Heart left ventricle (tissue), 16 donors: ENCODE results near the gene TXN2. TPM values are rescaled to one million over a fixed set of nuclear protein-coding genes. Genes with fewer than 3 reads are reported as not detected.

ENCODE experiments used
- ATAC-seq, 4 donors: fragments of 200-7000 bp; cut with Tn5 transposase; one replicate each; pipeline ENCODE4 v1.9.1; 2020 to 2022; ENCODE audit warnings: moderate library complexity in 4 of 4, mild to moderate bottlenecking in 3 of 4, moderate number of reproducible peaks in 1 of 4
- DNase-seq, 5 donors: peaks; one replicate each; pipeline ENCODE4 v3.0.0-alpha.2; 2020
- H3K27ac ChIP-seq, 12 donors: fragments of 200-600 bp; sonication (generic) in 4 of 12; one replicate each; pipeline versions ENCODE4 v1.5.0 to v1.8.0; 2016 to 2022; ENCODE audit warnings: mild to moderate bottlenecking in 2 of 12
- H3K27me3 ChIP-seq, 9 donors: fragments of 200-600 bp; sonication (generic) in 2 of 9; one replicate each; pipeline versions ENCODE4 v1.5.1 to v1.8.0; 2016 to 2022; ENCODE audit warnings: mild to moderate bottlenecking in 3 of 9
- H3K36me3 ChIP-seq, 9 donors: fragments of 200-600 bp; sonication (generic) in 2 of 9; one replicate each; pipeline versions ENCODE4 v1.5.0 to v1.8.0; 2018 to 2022; ENCODE audit warnings: mild to moderate bottlenecking in 2 of 9
- H3K4me1 ChIP-seq, 12 donors: fragments of 200-600 bp; sonication (generic) in 4 of 12; one replicate each; pipeline versions ENCODE4 v1.5.0 to v1.8.0; 2016 to 2022; ENCODE audit warnings: mild to moderate bottlenecking in 3 of 12
- H3K4me3 ChIP-seq, 12 donors: fragments of 200-600 bp; sonication (generic) in 4 of 12; one replicate each; pipeline versions ENCODE4 v1.5.0 to v1.8.0; 2017 to 2022; ENCODE audit warnings: mild to moderate bottlenecking in 9 of 12, moderate library complexity in 4 of 12
- H3K9me3 ChIP-seq, 12 donors: fragments of 200-600 bp; sonication (generic) in 4 of 12; one replicate each; pipeline versions ENCODE4 v1.5.0 to v1.8.0; 2016 to 2022; ENCODE audit warnings: mild to moderate bottlenecking in 1 of 12
- POLR2A ChIP-seq, 2 donors: fragments of 450-650 bp; IDR thresholded peaks; one replicate each; pipeline ENCODE4 v1.6.1; 2017; ENCODE audit warnings: antibody characterized with exemption in 2 of 2, mild to moderate bottlenecking in 2 of 2, moderate library complexity in 2 of 2
- WGBS, 4 donors: extraction: QIAGEN DNeasy Blood & Tissue Kit in 2 of 4; methylation state at CpG; one replicate each; pipeline versions ENCODE4 v1.1.5 to v1.1.7; 2013 to 2018; 5-methylcytosine and 5-hydroxymethylcytosine counted together
- intact Hi-C, 10 donors: fragments of 100-400 bp; cut with DNase I; formaldehyde crosslinking; loops; one replicate each; pipeline versions ENCODE4 v1.11.1 to v1.14.2; 2022
- polyA plus RNA-seq, 2 donors: library from polyadenylated mRNA; stranded (reverse); fragments of 200-250 nt; gene quantifications; one replicate each; pipeline ENCODE4 v1.2.3, GENCODE V29; 2013
- total RNA-seq, 9 donors: library from RNA; depleted of rRNA in 2 of 9; stranded (reverse); fragments of >200 nt in 2 of 9; fragmentation: NEBNext Ultra II Directional in 3 of 9; extraction: Animal tissue kit (Norgen Biotek cat#: 25700) in 3 of 9; gene quantifications; one replicate each; pipeline versions ENCODE4 v1.1.0 to v1.2.4, GENCODE V29; 2016 to 2023
- TF ChIP-seq, protein P1 (sequence below), 12 donors: fragments of 200-600 bp; sonication (generic) in 4 of 12; IDR thresholded peaks; one replicate each; pipeline versions ENCODE4 v1.5.0 to v1.8.0; 2018 to 2022; ENCODE audit warnings: antibody characterized with exemption in 12 of 12, mild to moderate bottlenecking in 5 of 12
- donor health status: ischemic (EF 13 %, LVEDD 7.1; RV severe dilation, severe dysfunction).
- donor health status: healthy with polysubstance abuse.
- donor health status: DM: no; HTN: yes; CAD: no.
- donor health status: DM: no; HTN: no; CAD: no.
- donor health status: ischemic (EF 25% LVEDD 6.9; RV normal size, moderate dysfunction).
- donor health status: ischemic (EF 25% LVEDD 5.7; RV mildly dilated, moderate dysfunction).
- donor health status: healthy.
- donor health status: DM: yes; HTN: yes; CAD: no.
- donor health status: ischemic (EF 35%, LVEDD 5.7; RV mildly dilated, moderate dysfunction).
- donor health status: nonischemic (EF 11% LVEDD 7.7; RV severe dilation, severe dysfunction).
- donor health status: DM: yes; HTN: yes; CAD: no.
- donor health status: PGD.
- donor health status: ischemic (EF 29% LVEDD 5.4; RV normal size, mild dysfunction).
- donor health status: nonischemic (EF 23%, LVEDD 6.1; RV moderate dilation, normal function).

The TXN2 gene
- total and polyA plus RNA-seq, 11 donors = 87.9 to 160 (median 113) TPM

DNA sequence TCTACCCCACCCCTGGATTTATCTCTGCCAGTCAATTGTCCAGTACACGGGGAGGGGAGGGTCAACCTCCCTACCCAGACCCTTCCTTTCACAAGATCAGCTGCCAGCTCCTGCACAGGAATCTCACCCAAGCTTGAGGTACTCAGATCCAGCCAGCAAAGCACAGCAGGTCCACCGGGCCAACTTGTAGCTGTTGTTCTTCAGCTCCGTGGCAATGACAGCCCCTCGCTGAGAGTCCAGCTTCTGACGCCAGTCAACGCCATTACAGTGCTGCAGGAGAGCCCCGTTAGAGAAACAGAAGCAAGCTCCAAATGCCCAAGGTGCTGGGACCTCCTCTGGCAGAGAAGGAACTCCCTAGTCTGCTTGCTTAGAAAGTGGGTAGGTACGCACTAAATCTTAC, 30.9 kb upstream of the TXN2 start:
- no peak for TF ChIP-seq POLR2A (IDR thresholded peaks at IDR 0.05)
- TF ChIP-seq, protein P1, sequence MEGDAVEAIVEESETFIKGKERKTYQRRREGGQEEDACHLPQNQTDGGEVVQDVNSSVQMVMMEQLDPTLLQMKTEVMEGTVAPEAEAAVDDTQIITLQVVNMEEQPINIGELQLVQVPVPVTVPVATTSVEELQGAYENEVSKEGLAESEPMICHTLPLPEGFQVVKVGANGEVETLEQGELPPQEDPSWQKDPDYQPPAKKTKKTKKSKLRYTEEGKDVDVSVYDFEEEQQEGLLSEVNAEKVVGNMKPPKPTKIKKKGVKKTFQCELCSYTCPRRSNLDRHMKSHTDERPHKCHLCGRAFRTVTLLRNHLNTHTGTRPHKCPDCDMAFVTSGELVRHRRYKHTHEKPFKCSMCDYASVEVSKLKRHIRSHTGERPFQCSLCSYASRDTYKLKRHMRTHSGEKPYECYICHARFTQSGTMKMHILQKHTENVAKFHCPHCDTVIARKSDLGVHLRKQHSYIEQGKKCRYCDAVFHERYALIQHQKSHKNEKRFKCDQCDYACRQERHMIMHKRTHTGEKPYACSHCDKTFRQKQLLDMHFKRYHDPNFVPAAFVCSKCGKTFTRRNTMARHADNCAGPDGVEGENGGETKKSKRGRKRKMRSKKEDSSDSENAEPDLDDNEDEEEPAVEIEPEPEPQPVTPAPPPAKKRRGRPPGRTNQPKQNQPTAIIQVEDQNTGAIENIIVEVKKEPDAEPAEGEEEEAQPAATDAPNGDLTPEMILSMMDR (IDR thresholded peaks at IDR 0.05) = no peak
- Histone ChIP-seq H3K4me1 (peaks cover 0 to 13% (median 3%) of the 10 kb centered on the region in 12 donors), H3K4me3 (no peak overlapping the region), H3K27me3 (no peaks in the 10 kb centered on the region), H3K9me3 (no peaks in the 10 kb centered on the region), H3K27ac (no peak overlapping the region), H3K36me3 (peaks cover 9 to 77% (median 72%) of the 10 kb centered on the region in 9 donors)
- ATAC-seq (peak in 1 of 4 donors; percentile 14), DNase-seq (no peak)
- intact Hi-C loops = no loop called here
- 90 to 95% (median 93%) methylated on average over 8 of the region's 8 CpGs for WGBS, 4 donors

- ATAC-seq (peak in 1 of 4 donors; percentile 23), DNase-seq (no peak)
- H3K27me3 ChIP-seq = no peaks in the 10 kb centered on the region
- peaks cover 6 to 66% (median 61%) of the 10 kb centered on the region in 9 donors for H3K36me3 ChIP-seq
- no peak for TF ChIP-seq POLR2A (IDR thresholded peaks at IDR 0.05)
- TF ChIP-seq, protein P1 (IDR thresholded peaks at IDR 0.05) = peak; percentile 28 to 64 (median 51)
- peaks cover 0 to 21% (median 11%) of the 10 kb centered on the region in 12 donors for H3K4me1 ChIP-seq
- intact Hi-C loops = no loop called here
- 64 to 71% (median 68%) methylated on average over 17 of the region's 17 CpGs for WGBS, 4 donors
- no peaks in the 10 kb centered on the region for H3K9me3 ChIP-seq
- H3K4me3 ChIP-seq = no peak overlapping the region
- peak overlapping the region in 1 of 12 donors; percentile 30 for H3K27ac ChIP-seq
Observed at GRCh38 chr22:36510966-36511881, 29.8 kb upstream of the TXN2 start.

GRCh38 chr22:36510384-36510783, 28.9 kb upstream of the TXN2 start:
- WGBS, 4 donors = 83 to 89% (median 84%) methylated on average over 3 of the region's 3 CpGs
- H3K36me3 ChIP-seq = peaks cover 6 to 58% (median 52%) of the 10 kb centered on the region in 9 donors

More at GRCh38 chr22:36510384-36510783, 28.9 kb upstream of the TXN2 start:
- Histone ChIP-seq H3K27ac (peak overlapping the region in 1 of 12 donors; percentile 30), H3K4me3 (no peak overlapping the region), H3K4me1 (peaks cover 0 to 29% (median 15%) of the 10 kb centered on the region in 12 donors), H3K27me3 (no peaks in the 10 kb centered on the region), H3K9me3 (no peaks in the 10 kb centered on the region)
- no peak for ATAC-seq
- no peak for DNase-seq
- intact Hi-C loops = no loop called here
- TF ChIP-seq, protein P1 (IDR thresholded peaks at IDR 0.05) = no peak
